Spleen (tissue), 11 donors: ENCODE measurements around the gene ZRSR2. TPM values are rescaled to one million over a fixed set of nuclear protein-coding genes. Genes with fewer than 3 reads are reported as not detected.

ENCODE experiments used
- DNase-seq: peaks from one replicate; pipeline ENCODE4 v3.0.0-alpha.2; 2020
- H3K27ac ChIP-seq, 8 donors: fragments of 200-600 bp; sonication (generic) in 7 of 8; 1 replicate in 4 of 8; 2 replicates in 4 of 8; pipeline versions ENCODE4 v1.5.0 to v1.8.0; 2016 to 2021; ENCODE audit warnings: inconsistent platforms in 4 of 8, mild to moderate bottlenecking in 4 of 8, moderate library complexity in 1 of 8
- H3K27me3 ChIP-seq, 7 donors: fragments of 200-600 bp; sonication (generic) in 6 of 7; replicated peaks in 1 of 7; 1 replicate in 4 of 7; 2 replicates in 3 of 7; pipeline versions ENCODE4 v1.5.0 to v1.8.0; 2016 to 2021; ENCODE audit warnings: inconsistent platforms in 3 of 7, mild to moderate bottlenecking in 1 of 7
- H3K36me3 ChIP-seq, 6 donors: fragments of 200-600 bp; sonication (generic) in 5 of 6; 1 replicate in 4 of 6; 2 replicates in 2 of 6; pipeline versions ENCODE4 v1.5.0 to v1.8.0; 2016 to 2021; ENCODE audit warnings: inconsistent platforms in 2 of 6
- H3K4me1 ChIP-seq, 6 donors: fragments of 200-600 bp; sonication (generic) in 5 of 6; 1 replicate in 3 of 6; 2 replicates in 3 of 6; pipeline versions ENCODE4 v1.5.0 to v1.8.0; 2016 to 2021; ENCODE audit warnings: inconsistent platforms in 3 of 6
- H3K4me3 ChIP-seq, 8 donors: fragments of 200-600 bp; sonication (generic) in 7 of 8; 1 replicate in 4 of 8; 2 replicates in 4 of 8; pipeline versions ENCODE4 v1.5.0 to v1.8.0; 2016 to 2021; ENCODE audit warnings: inconsistent platforms in 4 of 8, mild to moderate bottlenecking in 4 of 8, moderate library complexity in 2 of 8
- H3K9me3 ChIP-seq, 8 donors: fragments of 200-600 bp; sonication (generic) in 7 of 8; 1 replicate in 4 of 8; 2 replicates in 4 of 8; pipeline versions ENCODE4 v1.5.0 to v1.8.0; 2016 to 2021; ENCODE audit warnings: inconsistent platforms in 4 of 8
- POLR2A ChIP-seq, 3 donors: fragments of 450-650 bp; IDR thresholded peaks; one replicate each; pipeline ENCODE4 v1.5.1; 2017; ENCODE audit warnings: antibody characterized with exemption in 3 of 3, mild to moderate bottlenecking in 1 of 3
- POLR2AphosphoS5 ChIP-seq, 3 donors: sonication (generic); formaldehyde crosslinking; IDR thresholded peaks; one replicate each; pipeline ENCODE4 v1.5.1; 2017; ENCODE audit warnings: antibody characterized with exemption in 3 of 3
- WGBS, 5 donors: extraction: QIAGEN DNeasy Blood & Tissue Kit in 3 of 5; methylation state at CpG; one replicate each; pipeline versions ENCODE4 v1.1.5 to v1.1.7; 2013 to 2018; 5-methylcytosine and 5-hydroxymethylcytosine counted together
- intact Hi-C: fragments of 100-400 bp; cut with DNase I; formaldehyde crosslinking; loops from one replicate; pipeline ENCODE4 v1.15.0; 2023; ENCODE audit warnings: low total_unique reads
- polyA plus RNA-seq, 3 donors: library from polyadenylated mRNA; stranded (reverse); fragments of 200-250 nt; gene quantifications; one replicate each; pipeline ENCODE4 v1.2.1, GENCODE V29; 2013
- total RNA-seq, 7 donors: library from RNA; depleted of rRNA in 3 of 7; stranded (reverse); fragments of >200 nt in 3 of 7; fragmentation: NEBNext Ultra II Directional in 4 of 7; extraction: Animal tissue kit (Norgen Biotek cat#: 25700) in 4 of 7; gene quantifications; one replicate each; pipeline versions ENCODE4 v1.1.0 to v1.2.1, GENCODE V29; 2016 to 2021
- TF ChIP-seq, protein P1 (sequence below), 11 experiments: fragments of 200-600 bp in 7 of 11; fragments of 450-650 bp in 4 of 11; sonication (generic) in 4 of 11; IDR thresholded peaks in 8 of 11; conservative IDR thresholded peaks in 3 of 11; 1 replicate in 7 of 11; 2 replicates in 4 of 11; pipeline versions ENCODE4 v1.4.0 to v1.8.0; 2016 to 2021; ENCODE audit warnings: antibody characterized with exemption in 11 of 11, inconsistent platforms in 4 of 11, mild to moderate bottlenecking in 1 of 11
- donor health status: healthy with polysubstance abuse.
- donor health status: DM: no; HTN: no; CAD: no; lungs with moderate emphysema.
- donor health status: DM: no; HTN: no; CAD: no.
- donor health status: Bipolar disorder and iron deficiency.
- donor health status: healthy.
- donor health status: DM: no; HTN: no; CAD: no.
- donor health status: DM: yes; HTN: yes; CAD: no.

The ZRSR2 gene
- total and polyA plus RNA-seq, 10 donors, result 8.3 to 65.1 (median 19.7) TPM

DNA sequence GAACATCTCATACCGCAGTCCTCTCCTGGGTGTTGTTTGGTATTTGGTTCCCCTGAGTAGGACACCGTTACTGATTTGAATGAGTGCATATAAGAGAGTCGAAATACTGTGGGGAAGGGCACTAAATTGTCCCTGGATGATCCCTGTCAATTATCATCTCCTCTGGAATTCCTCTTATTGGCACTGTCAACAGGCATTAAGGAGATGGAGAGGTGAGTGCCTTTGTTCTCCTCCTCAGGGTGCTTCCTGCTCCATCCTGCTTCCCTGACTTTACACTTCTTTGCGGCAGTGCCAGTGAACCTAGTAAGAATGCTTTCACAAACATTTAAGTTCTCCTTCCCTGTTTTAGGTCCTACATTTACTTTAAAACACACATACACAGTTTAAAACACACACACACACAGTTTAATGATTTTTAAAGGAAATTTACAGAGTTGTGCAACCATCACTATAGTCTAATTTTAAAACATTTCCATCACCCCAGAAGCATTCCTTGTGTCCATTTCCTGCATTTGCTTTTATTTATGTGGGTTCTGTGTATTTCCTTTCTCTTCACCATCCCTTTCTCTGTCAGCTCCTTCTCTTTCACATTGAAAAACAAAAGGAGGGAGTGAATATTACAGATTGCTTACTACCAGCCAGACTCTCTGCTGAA is 20.9 kb upstream of the ZRSR2 start:
- WGBS, 5 donors, result 81 to 95% (median 91%) methylated on average over 4 of the region's 4 CpGs
- Histone ChIP-seq H3K36me3 (peaks cover 0 to 53% (median under 1%) of the 10 kb centered on the region in 6 donors), H3K27ac (no peak overlapping the region)

DNA sequence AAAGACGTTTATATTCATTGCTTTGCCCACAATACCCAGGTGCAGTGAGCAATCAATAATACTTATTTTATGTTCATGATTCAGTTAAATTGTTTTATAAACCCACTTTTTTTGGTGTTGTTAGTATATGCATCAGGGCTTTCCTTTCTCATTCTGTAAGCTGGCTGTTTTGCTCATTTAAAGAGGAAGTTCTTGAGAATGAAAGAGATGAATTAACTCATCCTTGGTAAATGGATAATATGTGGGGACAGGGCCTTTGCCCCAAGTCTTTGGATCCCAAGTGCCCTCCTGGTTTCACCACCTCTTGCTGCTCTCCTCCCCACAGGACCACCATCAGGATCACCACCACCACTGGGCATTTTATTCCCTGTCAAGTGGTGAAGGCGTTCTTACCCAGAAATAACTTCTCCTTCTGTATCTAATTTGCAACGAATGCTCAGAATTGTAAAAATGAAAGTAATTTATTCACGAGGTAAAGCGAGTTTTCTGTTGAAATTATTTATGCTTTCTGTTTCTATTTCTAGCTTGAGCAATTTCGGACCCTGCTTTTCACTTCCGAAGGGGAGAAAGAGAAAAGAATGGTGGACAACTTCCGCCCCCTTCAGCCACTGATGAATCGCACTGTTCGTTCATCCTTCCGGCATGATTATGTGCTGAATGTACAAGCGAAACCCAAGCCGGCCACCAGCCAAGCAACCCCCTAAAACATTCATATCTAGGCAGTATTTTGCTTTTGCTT is 8.2 kb upstream of the ZRSR2 start:
- TF ChIP-seq POLR2A (IDR thresholded peaks at IDR 0.05) (no peak), POLR2AphosphoS5 (IDR thresholded peaks at IDR 0.05) (no peak)
- TF ChIP-seq, protein P1, sequence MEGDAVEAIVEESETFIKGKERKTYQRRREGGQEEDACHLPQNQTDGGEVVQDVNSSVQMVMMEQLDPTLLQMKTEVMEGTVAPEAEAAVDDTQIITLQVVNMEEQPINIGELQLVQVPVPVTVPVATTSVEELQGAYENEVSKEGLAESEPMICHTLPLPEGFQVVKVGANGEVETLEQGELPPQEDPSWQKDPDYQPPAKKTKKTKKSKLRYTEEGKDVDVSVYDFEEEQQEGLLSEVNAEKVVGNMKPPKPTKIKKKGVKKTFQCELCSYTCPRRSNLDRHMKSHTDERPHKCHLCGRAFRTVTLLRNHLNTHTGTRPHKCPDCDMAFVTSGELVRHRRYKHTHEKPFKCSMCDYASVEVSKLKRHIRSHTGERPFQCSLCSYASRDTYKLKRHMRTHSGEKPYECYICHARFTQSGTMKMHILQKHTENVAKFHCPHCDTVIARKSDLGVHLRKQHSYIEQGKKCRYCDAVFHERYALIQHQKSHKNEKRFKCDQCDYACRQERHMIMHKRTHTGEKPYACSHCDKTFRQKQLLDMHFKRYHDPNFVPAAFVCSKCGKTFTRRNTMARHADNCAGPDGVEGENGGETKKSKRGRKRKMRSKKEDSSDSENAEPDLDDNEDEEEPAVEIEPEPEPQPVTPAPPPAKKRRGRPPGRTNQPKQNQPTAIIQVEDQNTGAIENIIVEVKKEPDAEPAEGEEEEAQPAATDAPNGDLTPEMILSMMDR (IDR thresholded peaks at IDR 0.05 in 8 of 11, conservative IDR thresholded peaks at IDR 0.05 in 3 of 11), result no peak
- Histone ChIP-seq H3K9me3 (no peaks in the 10 kb centered on the region), H3K27ac (peak overlapping the region; percentile 24 to 85 (median 71)), H3K36me3 (peaks cover 0 to 69% (median 18%) of the 10 kb centered on the region in 6 donors), H3K27me3 (no peaks in the 10 kb centered on the region), H3K4me1 (peaks cover 0 to 18% (median 4%) of the 10 kb centered on the region in 6 donors), H3K4me3 (peak overlapping the region in 4 of 8 donors; percentile 13 to 58 (median 20))
- no peak for DNase-seq
- 36 to 62% (median 50%) methylated on average over 13 of the region's 13 CpGs for WGBS, 5 donors
- intact Hi-C loops, result no loop called here

More for the DNA sequence above, 20.9 kb upstream of the ZRSR2 start:
- TF ChIP-seq, protein P1 (IDR thresholded peaks at IDR 0.05 in 8 of 11, conservative IDR thresholded peaks at IDR 0.05 in 3 of 11), result no peak
- TF ChIP-seq POLR2A (IDR thresholded peaks at IDR 0.05) (no peak), POLR2AphosphoS5 (IDR thresholded peaks at IDR 0.05) (no peak)
- Histone ChIP-seq H3K4me3 (no peak overlapping the region), H3K9me3 (no peaks in the 10 kb centered on the region), H3K4me1 (no peaks in the 10 kb centered on the region), H3K27me3 (no peaks in the 10 kb centered on the region)
- intact Hi-C loops, result no loop called here
- DNase-seq, result no peak

DNA sequence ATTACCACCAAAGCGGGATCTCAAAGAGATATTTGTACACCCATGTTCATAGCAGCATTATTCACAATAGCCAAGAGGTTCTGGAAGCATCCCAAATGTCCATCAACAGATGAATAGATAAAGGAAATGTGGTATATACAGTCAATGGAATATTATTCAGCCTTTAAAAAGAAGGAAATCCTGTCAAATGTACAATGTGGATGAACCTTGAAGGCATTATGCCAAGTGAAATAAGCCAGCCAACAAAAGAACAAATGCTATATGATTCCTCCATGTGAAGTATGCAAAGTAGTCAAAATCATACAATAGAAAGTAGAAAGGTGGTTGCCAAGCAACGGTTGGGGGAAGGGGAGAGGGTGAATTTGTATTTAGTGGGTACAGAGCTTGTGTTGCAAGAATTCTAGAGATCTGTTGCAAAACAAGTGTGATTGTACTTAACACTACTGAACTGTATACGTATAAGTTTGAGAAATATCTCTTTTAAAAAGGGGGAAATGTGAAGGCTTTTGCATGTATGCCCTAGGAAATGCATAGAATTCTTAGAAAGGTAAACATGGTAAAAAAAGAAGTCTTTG is 5.0 kb upstream of the ZRSR2 start:
- Histone ChIP-seq H3K4me3 (no peak overlapping the region), H3K9me3 (no peaks in the 10 kb centered on the region), H3K36me3 (peaks cover 0 to 41% (median 4%) of the 10 kb centered on the region in 6 donors), H3K27ac (peak overlapping the region in 2 of 8 donors; percentile 21 to 26), H3K4me1 (peaks cover 3 to 26% (median 9%) of the 10 kb centered on the region in 6 donors), H3K27me3 (no peaks in the 10 kb centered on the region)
- intact Hi-C loops, result no loop called here
- WGBS, 5 donors, result 77 to 85% (median 79%) methylated on average over 3 of the region's 3 CpGs
- TF ChIP-seq, protein P1 (IDR thresholded peaks at IDR 0.05 in 8 of 11, conservative IDR thresholded peaks at IDR 0.05 in 3 of 11), result no peak
- no peak for TF ChIP-seq POLR2AphosphoS5 (IDR thresholded peaks at IDR 0.05)
- no peak for TF ChIP-seq POLR2A (IDR thresholded peaks at IDR 0.05)
- no peak for DNase-seq

DNA sequence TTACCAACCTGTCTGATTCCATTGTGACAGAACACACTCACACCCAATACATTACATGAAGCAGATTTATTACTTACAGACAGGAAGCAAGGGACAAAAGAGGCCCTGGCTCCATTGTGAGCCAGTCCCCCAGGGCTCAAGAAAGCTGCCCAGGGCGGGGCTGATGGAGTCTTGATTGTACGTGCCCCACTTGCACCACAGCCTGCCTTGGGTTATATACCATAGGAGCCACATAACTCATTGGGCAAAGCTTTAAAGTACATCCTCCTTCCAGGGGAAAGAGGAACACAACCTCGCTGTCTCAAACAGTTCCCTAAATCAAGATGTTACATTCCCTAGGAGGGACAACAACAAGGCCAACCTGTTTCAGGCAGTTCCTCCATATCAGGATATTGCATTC is 3.4 kb upstream of the ZRSR2 start:
- H3K4me1 ChIP-seq, result peaks cover 11 to 26% (median 14%) of the 10 kb centered on the region in 6 donors
- intact Hi-C loops, result no loop called here
- no peak for TF ChIP-seq POLR2A (IDR thresholded peaks at IDR 0.05)
- TF ChIP-seq POLR2AphosphoS5 (IDR thresholded peaks at IDR 0.05), result no peak
- TF ChIP-seq, protein P1 (IDR thresholded peaks at IDR 0.05 in 8 of 11, conservative IDR thresholded peaks at IDR 0.05 in 3 of 11), result no peak
- no peak overlapping the region for H3K4me3 ChIP-seq
- H3K27ac ChIP-seq, result peak overlapping the region in 3 of 8 donors; percentile 18 to 58 (median 29)
- H3K9me3 ChIP-seq, result no peaks in the 10 kb centered on the region
- peaks cover 0 to 30% (median 4%) of the 10 kb centered on the region in 6 donors for H3K36me3 ChIP-seq
- H3K27me3 ChIP-seq, result no peaks in the 10 kb centered on the region
- DNase-seq, result no peak
- 30 to 87% (median 63%) methylated on average over 1 to 3 of the region's 3 CpGs for WGBS, 5 donors
